NK-92 (cell line): ENCODE data around the gene NEO1.

ENCODE experiments used
- DNase-seq: peaks from one replicate; lab custom pipeline; 2025; ENCODE audit not compliant: unreplicated experiment; lab: John Stamatoyannopoulos, UW

Gene NEO1

DNA sequence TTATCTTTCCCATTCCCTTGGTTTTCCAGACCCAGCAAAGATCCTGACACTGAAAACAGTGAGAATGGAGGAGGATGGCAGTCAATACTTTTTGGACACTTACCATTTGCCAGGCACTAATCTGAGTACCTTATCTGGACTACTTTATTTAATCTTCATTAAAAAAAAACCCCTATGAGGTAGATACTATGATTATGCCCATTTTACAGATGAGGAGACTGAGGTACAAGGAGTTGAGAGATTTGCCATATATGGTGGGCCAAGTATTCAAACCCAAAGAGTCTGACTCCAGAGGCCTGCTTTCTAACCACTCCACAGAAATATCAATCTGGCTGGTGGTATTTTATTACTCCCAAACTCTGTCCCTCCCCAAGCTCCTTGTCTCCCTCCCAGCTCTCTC, 296.9 kb downstream of the NEO1 start:
- DNase-seq = no peak

- DNase-seq = no peak
These were observed 299.8 kb downstream of the NEO1 start for GRCh38 chr15:73352082-73352481.

- no peak for DNase-seq
These were observed 301.5 kb downstream of the NEO1 start for GRCh38 chr15:73353734-73354133.

DNA sequence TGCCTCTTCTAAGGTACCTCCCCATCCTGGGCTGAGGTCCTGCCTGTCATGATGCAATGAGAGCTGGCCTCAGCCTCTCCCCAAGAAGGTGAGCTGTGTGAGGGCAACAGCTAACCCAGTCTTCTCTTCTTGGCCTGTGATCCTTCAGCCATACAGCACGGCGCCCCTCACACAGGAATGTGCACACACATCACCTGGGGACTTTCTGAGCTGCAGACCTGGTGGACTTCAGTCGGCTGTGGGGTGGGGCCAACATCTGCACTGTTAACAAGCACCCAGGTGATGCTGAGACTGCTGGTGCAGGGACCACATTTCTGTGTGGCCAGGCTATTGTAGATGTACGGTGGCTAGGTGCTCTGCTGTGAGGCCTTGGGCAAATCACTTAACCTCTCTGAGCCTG, 302.0 kb downstream of the NEO1 start:
- DNase-seq = no peak
